ENCODE measurements around the gene HHAT. TPM values are rescaled to one million over a fixed set of nuclear protein-coding genes. Genes with fewer than 3 reads are reported as not detected.
A peak's percentile ranks its signal among the peaks of the same experiment; 100 is the strongest.

Gene HHAT
- total and polyA plus RNA-seq, 2 of the 4 experiments (the other 2 are of a cell fraction), result 1.7 to 2.5 TPM

GRCh38 chr1:210496063-210496462, 167.4 kb downstream of the HHAT start:
- Histone ChIP-seq H4K8ac (ENCODE audit: low read depth in 2 of 2, low read length in 2 of 2) (no peak overlapping the region), H3K79me1 (ENCODE audit: low read depth in 1 of 2, low read length in 2 of 2) (no peaks in the 10 kb centered on the region), H2AFZ (replicated peaks; ENCODE audit: low read length, poor library complexity) (no peak overlapping the region), H3K9me1 (ENCODE audit: insufficient read depth, low read length) (no peaks in the 10 kb centered on the region), H3K14ac (replicated peaks; ENCODE audit: low read depth, low read length) (no peak overlapping the region), H2AK9ac (replicated peaks; ENCODE audit: low read depth, low read length, poor library complexity) (no peak overlapping the region), H2BK20ac (ENCODE audit: low read depth, low read length) (no peak overlapping the region), H3K18ac (ENCODE audit: low read depth, low read length) (no peak overlapping the region), H2BK120ac (ENCODE audit: low read depth, low read length) (no peak overlapping the region), H3K9me3 (ENCODE audit: control insufficient read depth, insufficient read depth, low read length) (no peaks in the 10 kb centered on the region), H3K4me1 (ENCODE audit: control insufficient read depth, insufficient read depth, low read length) (no peaks in the 10 kb centered on the region; the same call in 1 of the 2 replicates), H2BK15ac (ENCODE audit: low read depth, low read length) (no peak overlapping the region), H3K4me3 (ENCODE audit: insufficient read depth, low read depth, low read length) (no peak overlapping the region), H3K4me2 (ENCODE audit: low read depth, low read length) (no peak overlapping the region), H3K4ac (ENCODE audit: low read depth, low read length) (no peak overlapping the region), H3K56ac (ENCODE audit: extremely low read depth, insufficient read depth, low read length) (no peak overlapping the region), H4K5ac (ENCODE audit: low read depth, low read length) (no peak overlapping the region), H4K91ac (ENCODE audit: insufficient read depth, low read depth, low read length) (no peak overlapping the region), H3K9ac (ENCODE audit: low read depth, low read length) (no peak overlapping the region), H3K27ac (ENCODE audit: insufficient read depth, low read length) (no peak overlapping the region), H4K20me1 (ENCODE audit: insufficient read depth, low read length) (no peaks in the 10 kb centered on the region), H3K36me3 (ENCODE audit: control insufficient read depth, insufficient read depth, low read length) (no peaks in the 10 kb centered on the region), H2BK5ac (ENCODE audit: low read depth, low read length, poor library complexity, severe bottlenecking) (no peak overlapping the region), H3K23ac (ENCODE audit: low read depth, low read length) (no peak overlapping the region), H2AK5ac (ENCODE audit: low read depth, low read length) (no peak overlapping the region), H3K27me3 (ENCODE audit: control insufficient read depth, insufficient read depth, low read length) (no peaks in the 10 kb centered on the region)
- WGBS, 2 experiments (ENCODE audit: extremely low coverage in 2 of 2, insufficient read length in 1 of 2), result 0% methylated on average over 1 of the region's 3 CpGs; no CpG with 5 or more reads in 1 of the 2 experiments
- in situ Hi-C loops (cut with MboI; ENCODE audit: low sequenced_read_pairs), result no loop called here
- ATAC-seq (ENCODE audit: low read depth) (peak; percentile 92), DNase-seq (peak; percentile 92)
- POLR2A ChIA-PET (ENCODE audit: unreplicated experiment), result no interaction called here
- dilution Hi-C loops (cut with HindIII; ENCODE audit: low sequenced_read_pairs, unreplicated experiment), result no loop called here
- CTCF ChIA-PET, result no interaction called here
- no TSS peak for BruUV-seq (replicated peaks)
- intact Hi-C loops (cut with micrococcal nuclease), result no loop called here
- TF ChIP-seq MXI1 (IDR thresholded peaks at IDR 0.05; ENCODE audit: borderline replicate concordance, low read depth, low read length) (no peak), CEBPB (IDR thresholded peaks at IDR 0.05; ENCODE audit: low read depth, low read length) (no peak), USF2 (IDR thresholded peaks at IDR 0.05; ENCODE audit: low read depth, low read length) (0 out of 2 replicates have a peak, but pooled peaks have one; percentile 17), CHD1 (IDR thresholded peaks at IDR 0.05; ENCODE audit: low read depth, low read length) (no peak), SMC3 (IDR thresholded peaks at IDR 0.05; ENCODE audit: low read depth, low read length) (no peak), FOS (IDR thresholded peaks at IDR 0.05; ENCODE audit: low read depth, low read length) (no peak), RAD21 (IDR thresholded peaks at IDR 0.05; ENCODE audit: low read length) (peak; percentile 13; the same call in 1 of the 2 replicates), MAZ (IDR thresholded peaks at IDR 0.05; ENCODE audit: borderline replicate concordance, low read depth, low read length) (no peak), RCOR1 (IDR thresholded peaks at IDR 0.05; ENCODE audit: insufficient replicate concordance, low read length) (no peak), POLR2A (IDR thresholded peaks at IDR 0.05; ENCODE audit: low read depth, low read length) (no peak), MAFK (IDR thresholded peaks at IDR 0.05; ENCODE audit: low read depth, low read length) (no peak; the same call in 1 of the 2 replicates), BHLHE40 (IDR thresholded peaks at IDR 0.05; ENCODE audit: low read depth, low read length) (no peak), NFE2L2 (IDR thresholded peaks at IDR 0.05; ENCODE audit: low read depth, low read length) (no peak), RFX5 (IDR thresholded peaks at IDR 0.05; ENCODE audit: low read depth, low read length) (no peak)
- TF ChIP-seq, protein P1, sequence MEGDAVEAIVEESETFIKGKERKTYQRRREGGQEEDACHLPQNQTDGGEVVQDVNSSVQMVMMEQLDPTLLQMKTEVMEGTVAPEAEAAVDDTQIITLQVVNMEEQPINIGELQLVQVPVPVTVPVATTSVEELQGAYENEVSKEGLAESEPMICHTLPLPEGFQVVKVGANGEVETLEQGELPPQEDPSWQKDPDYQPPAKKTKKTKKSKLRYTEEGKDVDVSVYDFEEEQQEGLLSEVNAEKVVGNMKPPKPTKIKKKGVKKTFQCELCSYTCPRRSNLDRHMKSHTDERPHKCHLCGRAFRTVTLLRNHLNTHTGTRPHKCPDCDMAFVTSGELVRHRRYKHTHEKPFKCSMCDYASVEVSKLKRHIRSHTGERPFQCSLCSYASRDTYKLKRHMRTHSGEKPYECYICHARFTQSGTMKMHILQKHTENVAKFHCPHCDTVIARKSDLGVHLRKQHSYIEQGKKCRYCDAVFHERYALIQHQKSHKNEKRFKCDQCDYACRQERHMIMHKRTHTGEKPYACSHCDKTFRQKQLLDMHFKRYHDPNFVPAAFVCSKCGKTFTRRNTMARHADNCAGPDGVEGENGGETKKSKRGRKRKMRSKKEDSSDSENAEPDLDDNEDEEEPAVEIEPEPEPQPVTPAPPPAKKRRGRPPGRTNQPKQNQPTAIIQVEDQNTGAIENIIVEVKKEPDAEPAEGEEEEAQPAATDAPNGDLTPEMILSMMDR (conservative IDR thresholded peaks at IDR 0.05; ENCODE audit: low read depth, low read length), result no peak
- TF ChIP-seq, protein P2, sequence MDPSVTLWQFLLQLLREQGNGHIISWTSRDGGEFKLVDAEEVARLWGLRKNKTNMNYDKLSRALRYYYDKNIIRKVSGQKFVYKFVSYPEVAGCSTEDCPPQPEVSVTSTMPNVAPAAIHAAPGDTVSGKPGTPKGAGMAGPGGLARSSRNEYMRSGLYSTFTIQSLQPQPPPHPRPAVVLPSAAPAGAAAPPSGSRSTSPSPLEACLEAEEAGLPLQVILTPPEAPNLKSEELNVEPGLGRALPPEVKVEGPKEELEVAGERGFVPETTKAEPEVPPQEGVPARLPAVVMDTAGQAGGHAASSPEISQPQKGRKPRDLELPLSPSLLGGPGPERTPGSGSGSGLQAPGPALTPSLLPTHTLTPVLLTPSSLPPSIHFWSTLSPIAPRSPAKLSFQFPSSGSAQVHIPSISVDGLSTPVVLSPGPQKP (IDR thresholded peaks at IDR 0.05; ENCODE audit: borderline replicate concordance, low read depth, low read length), result no peak
